M059J (cell line): ENCODE data around the gene ACOT11. TPM values are rescaled to one million over a fixed set of nuclear protein-coding genes. Genes with fewer than 3 reads are reported as not detected.
"Not testable (repeated sequence)": the region's sequence is repeated elsewhere in the genome, so short reads cannot be mapped to it uniquely, and the experiment has no call there.

Experiments
- DNase-seq: peaks from one replicate; pipeline ENCODE4 v3.0.0-alpha.2; 2012; ENCODE audit warnings: low read depth
- total RNA-seq: library from RNA; depleted of rRNA; stranded (reverse); fragments of >200 nt; shearing (Covaris generic); gene quantifications from 2 replicates; pipeline ENCODE4 v1.2.3, GENCODE V29; 2014; rRNA removed

ACOT11 gene
- total RNA-seq, result 0.64 and 0.66 TPM in 2 replicates

DNA sequence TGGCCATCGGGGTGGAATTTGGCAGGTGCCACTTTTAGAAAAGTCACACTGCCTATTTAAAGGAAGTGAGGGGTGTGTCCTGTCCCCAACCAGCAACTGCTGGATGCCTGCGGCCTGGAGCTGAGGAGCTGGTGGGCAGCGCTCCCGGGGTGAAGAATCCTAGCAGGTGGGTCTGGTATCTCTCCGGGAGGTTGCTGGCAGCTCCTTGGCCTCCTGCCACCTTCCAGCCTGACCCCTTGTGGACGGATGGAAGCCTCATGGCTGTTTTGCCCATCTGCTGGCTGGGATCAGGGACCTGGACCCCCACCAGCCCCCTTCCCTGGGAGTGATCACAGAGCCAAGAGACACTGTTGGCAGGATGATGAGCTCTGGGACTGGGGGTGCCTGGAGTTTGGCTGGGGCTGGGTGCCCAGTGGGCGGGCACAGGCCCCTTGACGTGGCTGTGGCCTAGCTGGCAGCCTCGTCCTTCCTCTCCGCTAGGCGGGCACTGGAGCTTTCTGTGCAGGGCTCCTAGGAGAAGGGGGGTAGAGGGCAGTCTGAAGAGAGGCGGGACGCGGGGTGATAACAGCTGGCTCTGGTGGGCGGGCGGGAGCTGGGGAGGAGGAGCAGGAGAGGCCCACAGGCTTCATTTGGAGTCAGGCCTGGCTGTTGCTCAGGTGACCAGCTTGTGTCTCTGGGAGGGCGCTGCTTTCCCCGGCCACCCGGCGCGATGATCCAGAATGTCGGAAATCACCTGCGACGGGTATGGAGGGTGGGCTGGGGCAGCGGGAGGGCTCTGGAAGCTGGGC is at the start of gene ACOT11:
Gene ACOT11 (plus strand): TSS at position 628 of the 788 bp plus-strand sequence. CDS start 82 bp downstream, at position 710.
- DNase-seq, result no peak

DNA sequence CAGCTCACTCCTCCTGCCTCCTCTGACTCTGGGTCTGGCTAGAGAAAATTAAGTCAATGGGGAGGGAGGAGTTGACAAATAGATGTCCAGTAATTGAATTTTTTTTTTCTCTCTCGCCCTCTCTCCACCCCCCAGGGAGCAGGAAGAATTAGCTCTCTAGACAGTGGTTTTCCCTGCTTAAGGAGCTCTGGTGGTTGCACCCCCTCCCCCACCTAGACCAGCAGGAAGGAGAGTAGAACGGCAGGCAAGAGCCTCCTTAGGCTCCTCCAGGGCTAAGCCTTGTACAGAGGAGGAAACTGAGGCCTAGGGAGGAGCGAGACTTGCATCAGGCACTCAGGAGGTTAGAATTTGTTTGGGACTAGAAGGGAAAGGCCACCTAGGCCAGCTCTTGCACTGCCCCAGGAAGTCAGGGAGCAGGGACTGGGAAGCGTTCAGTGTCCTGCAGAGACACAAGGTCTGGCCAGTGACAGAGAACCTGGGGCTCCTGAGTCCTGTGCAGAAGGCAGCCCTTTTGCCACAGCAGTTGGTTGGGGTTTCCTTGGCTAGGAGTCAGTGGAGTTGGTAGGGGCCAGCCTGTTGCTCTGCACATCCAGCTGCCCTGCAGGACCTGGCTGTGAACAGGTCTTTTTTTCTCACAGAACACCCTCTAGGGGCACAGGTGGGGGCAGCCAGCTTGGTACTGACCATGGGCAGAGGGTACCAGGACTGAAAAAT is 49.5 kb upstream of the ACOT11 start:
- DNase-seq, result peak; percentile 35

DNA sequence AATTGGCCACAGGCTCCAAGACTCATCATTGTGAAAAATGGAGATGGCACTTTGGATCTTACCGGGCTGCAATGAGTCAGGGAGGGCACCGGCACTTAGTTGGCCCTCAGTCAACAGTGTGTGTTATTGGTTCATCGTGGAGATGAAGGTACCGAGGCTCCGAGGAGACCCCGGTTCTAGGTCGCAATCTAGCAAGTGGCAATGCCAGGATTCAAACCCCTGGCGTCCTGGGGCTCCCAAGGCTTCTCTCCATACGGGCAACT is 49.0 kb upstream of the ACOT11 start:
- DNase-seq, result no peak

DNA sequence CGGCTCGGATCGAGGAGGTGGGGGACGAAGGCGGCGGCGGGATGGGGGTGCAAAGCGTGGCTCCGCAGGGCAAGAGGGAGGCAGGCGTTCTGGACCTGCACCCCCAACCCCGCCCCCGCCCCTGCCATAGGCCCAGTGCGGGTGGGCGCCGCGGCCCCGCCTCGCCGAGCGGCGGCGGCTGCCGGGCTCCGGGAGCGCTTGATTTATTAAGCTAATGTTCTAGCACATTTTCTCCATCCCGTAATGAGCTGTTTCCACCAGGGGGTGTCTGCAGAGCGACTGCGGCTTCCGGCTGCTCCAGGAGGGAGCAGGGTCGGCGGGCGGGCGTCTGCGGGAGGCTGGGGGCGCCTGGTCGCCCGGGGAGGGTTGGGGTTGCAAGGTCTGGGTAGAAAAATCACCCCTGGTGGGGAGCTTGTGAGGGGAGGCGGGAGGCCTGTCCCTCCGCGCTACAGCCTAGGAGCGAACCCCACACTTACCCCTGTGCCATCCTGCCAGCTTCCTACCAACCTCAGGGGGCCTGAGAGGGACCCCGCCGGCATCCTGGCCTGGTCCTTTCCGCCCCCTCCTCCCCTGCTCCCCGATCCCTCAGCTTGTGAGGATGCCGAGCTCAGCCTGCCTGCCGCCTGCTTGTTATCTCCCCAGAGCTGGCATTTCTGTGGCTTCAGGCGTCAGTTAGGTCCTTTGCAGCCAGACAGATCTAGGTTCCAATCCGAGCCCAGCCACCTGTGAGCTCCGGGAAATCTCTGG is 48.5 kb upstream of the ACOT11 start:
- peak; percentile 44 for DNase-seq

DNA sequence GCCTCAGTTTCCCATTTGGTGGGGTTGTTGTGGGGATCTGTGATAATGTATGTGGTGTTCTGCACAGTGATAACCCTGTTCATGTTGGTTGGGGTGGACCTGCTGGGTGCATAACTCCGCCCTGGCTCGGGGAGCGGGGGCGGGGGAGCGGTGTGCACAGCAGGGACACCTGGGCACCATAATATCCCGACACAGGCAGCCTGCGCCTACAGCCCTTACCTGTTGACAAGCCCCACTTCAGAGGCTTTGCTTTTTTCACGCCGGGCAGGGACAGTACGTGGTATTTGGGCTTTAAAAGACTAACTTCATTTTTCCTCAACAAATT is 48.0 kb upstream of the ACOT11 start:
- DNase-seq, result no peak

DNA sequence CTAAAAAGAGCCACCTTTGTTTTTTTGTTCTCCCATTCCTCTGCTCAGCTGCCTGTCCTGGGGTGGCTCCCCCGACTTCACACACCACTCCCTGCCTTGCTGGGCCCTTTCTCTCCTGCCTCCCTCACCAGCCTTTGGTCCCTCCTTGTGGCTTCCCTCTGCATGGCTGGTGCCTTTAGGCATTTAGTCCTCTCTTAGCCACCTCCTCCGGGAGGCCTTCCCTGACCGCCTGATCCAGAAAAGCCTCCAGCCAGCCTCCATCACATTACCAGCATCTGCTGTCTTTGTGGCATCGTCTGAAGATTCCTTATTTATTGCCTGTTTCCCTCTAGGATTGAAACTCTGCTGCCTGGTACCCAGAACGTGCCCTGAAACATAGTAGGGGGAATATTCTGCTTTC is 46.2 kb upstream of the ACOT11 start:
- no peak for DNase-seq

DNA sequence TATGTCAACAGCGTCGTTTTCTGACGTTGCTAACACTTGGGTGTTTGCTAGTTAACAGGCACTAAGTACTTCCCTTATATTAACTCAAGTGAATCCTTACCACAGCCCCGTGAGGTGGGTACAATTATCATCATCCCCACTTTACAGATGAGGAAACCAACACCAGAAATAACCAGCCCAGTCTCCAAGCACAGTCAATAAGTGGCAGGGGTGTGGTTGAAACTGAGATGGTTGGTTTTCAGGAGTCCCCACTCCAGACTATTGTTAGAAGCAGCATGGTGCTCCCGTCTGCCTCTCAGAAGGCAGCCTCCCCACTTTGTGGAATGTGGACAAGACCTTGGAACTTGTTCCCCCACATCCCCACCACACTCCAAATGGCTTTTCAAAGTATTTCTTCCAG is 45.7 kb upstream of the ACOT11 start:
- DNase-seq, result no peak

DNA sequence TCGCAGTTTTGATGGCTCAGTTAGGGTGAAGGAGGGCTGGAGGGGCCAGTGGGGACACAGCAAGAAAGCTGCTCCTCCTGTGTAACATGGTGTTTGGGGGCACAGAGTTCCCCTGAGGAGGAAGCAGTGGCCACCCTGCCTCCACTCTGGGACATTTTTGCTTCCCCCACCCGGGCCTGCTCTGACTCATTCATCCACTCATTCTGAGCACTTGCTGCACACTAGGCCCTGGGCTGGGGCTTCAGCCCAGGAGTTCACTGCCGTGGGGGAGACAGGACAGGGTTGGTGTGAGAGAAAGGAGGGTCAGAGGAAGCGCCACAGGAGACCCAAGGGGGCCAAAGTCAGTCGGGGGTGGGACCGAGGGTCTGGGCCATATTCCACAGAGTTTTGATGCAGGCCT is 41.4 kb upstream of the ACOT11 start:
- peak; percentile 38 for DNase-seq

DNA sequence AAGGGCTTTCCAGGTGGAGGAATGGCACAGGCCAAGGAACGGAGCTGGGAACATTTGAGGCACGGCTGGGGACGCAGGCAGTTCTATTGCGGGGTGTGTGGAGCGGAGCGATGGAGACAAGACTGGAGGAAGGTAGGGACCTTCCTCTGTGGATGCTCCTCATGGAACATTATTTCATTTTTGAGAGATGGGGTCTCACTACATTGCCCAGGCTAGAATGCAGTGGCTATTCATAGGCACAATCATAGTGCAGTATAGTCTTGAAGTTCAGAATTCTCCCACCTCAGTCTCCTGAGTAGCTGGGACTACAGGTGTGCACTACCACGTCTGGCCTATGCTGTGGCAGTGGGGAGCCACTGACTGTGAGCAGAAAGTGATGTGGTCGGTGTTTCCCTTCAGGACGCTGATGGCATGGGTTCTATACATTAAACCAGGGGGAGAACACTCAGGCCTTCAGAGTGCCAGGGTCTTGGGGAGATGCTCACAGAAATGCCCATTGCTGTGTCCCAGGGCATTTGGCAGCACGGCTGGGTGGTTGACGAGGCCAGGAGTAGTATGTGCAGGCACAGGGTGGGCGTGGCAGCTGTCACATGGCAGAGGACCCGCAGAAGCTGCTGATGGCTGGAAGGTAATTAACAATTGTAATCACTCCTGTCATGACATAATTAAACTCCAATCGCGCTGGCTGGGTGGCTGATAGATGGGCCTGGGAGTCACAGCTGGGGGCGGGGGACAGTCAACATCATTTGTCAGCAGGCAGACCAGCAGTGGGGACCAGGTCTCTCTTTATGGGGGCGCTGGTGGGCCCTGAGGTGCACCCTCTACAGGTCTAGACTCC is 40.8 kb upstream of the ACOT11 start:
- DNase-seq, result no peak

DNA sequence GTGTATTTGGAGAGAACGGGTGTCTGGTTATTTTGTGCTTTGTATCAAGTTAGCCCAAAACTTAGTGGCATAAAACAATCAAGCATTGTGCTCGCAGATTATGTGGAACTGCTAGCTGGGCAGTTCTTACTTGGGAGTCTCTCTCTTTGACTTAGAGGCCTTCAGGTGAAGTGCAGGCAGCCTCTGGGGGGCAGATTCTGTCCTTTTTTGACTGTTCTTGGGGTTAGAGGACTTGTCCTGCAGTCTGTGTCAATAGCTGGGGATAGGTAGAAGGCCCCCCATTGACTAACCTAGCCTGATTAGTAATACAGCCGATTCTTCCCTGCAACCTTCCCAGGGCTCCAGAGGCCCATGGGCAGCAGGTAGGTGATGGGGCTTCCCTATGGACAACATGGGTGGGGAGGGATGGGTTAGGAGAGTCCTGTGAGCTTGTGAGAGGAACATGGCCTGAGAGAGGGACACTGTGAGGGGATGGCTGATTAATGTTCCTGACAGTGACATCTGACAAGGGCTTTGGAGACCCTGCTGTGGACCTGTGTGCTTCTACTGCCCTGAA is 37.2 kb upstream of the ACOT11 start:
- DNase-seq, result no peak

DNA sequence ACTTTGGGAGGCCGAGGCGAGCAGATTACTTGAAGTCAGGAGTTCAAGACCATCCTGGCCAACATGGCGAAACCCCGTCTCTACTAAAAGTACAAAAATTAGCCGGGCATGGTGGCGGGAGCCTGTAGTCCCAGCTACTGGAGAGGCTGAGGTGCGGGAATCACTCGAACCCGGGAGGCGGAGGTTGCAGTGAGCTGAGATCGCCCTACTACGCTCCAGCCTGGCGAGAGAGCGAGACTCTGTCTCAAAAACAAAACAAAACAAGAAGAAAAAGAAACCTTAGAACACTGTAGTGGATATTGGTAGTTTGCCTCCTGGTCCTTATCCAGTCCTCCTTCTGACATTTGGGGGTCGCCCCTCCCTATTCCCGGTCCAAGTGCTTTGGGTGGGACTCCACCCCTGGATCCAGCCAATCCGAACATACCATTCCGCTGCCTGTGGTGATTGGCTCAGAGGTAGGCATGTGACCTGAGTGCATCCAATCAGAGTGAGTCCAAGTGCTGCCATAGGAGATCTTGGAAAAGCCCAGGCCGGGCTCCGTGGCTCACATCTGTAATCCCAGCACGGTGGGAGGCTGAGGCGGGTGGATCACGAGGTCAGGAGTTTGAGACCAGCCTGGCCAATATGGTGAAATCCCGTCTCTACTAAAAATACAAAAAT is 34.0 kb upstream of the ACOT11 start:
- not testable (repeated sequence) for DNase-seq

DNA sequence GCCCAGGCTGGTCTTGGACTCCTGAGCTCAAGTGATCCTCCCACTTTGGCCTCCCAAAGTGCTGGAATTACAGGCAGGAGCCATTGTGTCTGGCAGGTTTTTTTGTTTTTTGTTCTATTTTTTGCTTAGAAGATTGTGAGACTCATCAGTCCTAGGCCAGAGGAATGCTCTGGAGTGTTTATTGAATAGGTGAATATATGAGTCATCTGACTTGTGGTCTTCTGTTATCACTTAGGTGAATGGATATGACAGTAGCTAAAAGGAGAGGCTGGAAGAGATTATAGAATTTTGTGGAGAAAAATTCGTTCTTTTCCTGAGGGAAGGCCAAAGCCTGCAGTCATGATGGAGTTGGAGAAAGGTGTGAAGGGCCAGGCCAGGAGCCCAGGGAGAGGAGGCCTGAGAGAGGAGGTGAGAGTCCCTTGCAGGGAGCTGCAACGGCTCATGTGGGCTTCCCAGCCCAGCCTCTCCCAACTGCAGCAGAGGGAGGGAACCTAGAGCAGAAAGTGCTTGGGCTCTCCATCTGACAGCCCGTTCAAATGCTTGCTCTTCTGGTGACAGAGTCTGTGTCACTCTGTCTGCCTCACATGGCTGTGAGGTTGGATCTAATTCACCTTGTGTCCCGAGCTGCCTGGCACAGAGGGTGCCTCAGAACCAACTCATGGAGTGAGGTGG is 31.6 kb upstream of the ACOT11 start:
- DNase-seq, result peak; percentile 66

DNA sequence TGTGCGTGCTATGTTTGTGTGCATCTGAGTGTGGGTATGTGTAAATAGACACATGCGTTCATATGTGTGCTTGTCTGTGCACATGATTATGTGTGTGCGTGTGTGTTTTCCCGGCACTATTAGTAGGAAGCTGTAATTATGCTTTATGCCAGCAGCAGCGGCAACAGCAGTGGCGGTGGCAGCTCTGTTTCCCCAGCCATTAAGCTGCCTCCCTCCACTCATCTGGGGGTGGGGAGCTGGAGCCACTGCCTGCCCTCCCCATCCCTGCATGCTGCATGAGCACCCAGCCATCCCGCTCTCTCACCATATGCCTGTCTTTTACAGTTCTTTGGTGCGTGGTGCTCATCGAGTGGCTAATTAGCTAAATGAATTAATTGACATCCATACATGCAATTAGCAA is 30.5 kb upstream of the ACOT11 start:
- DNase-seq, result no peak

DNA sequence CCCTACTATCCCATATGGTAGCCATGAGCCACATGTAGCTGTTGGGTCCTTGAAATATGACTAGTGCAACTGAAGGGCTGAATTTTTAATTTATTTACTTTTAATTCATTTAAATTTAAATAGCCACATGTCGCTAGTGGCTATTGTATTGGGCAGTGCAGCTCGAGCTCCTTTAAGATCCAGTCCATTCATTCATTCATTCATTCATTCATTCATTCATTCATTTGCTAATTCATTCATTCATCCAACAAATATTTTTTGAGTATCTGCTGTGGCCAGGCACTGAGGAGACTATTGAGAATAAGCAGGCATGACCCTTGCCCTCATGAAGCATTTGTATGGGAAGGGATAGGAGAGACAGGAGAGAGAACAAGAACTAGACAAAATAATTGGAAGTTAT is 29.5 kb upstream of the ACOT11 start:
- no peak for DNase-seq

DNA sequence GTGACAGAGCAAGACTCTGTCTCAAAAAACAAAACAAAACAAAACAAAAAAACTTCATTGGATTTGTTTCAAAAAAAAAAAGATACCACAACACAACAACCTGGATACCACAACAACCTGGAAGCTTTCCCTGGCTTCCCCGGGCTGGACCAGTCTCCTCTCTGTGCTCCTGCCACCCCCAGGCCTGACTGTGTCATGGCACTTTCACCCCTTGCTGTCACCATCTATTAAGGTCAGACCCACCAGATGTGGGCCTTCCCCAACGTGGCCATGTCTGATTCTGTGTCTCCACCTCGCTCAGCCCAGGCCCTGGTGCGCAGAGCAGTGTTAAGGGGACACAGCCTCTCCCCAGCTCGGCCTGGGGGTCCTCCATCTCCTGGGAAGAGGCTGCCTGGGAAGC is 28.3 kb upstream of the ACOT11 start:
- DNase-seq, result peak; percentile 34

DNA sequence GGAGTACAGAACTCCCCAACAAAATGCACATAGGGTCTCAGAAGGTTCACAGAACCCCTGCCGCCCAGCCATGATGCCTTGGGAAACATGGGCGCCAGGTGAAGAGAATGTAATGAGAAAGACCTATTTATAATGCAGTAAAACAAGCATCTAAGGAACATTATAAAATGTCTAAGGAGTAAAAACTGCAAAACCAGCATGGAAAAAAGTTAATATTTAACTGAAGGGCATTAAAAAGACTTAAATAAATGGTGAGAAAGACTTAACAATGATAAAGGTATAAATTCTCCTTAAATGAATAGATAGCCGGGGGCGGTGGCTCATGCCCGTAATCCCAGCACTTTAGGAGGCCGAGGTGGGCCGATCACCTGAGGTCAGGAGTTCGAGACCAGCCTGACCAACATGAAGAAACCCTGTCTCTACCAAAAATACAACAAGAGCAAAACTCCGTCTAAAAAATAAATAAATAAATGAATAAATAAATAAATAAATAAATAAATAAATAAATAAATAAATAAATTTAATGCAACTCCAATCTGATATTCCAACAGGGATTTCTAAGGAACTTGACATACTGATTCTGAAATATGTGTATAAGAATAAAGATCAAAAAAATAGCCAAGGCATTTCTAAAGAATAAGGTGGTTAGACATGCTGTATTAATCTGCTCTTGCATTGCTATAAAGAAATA is 27.3 kb upstream of the ACOT11 start:
- no peak for DNase-seq

DNA sequence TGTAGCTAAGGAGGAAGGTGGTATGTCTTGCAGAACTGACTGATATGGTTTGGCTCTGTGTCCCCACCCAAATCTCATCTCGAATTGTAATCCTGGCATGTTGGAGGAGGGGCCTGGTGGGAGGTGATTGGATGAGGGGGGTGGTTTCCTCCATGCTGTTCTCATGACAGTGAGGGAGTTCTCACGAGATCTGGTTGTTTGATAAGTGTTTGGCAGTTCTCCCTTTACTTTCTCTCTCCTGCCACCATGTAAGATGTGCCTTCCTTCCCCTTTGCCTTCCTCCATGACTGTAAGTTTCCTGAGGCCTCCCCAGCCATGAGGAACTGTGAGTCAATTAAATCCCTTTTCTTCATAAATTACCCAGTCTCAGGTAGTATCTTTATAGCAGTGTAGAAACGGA is 21.5 kb upstream of the ACOT11 start:
- DNase-seq, result not testable (repeated sequence)

DNA sequence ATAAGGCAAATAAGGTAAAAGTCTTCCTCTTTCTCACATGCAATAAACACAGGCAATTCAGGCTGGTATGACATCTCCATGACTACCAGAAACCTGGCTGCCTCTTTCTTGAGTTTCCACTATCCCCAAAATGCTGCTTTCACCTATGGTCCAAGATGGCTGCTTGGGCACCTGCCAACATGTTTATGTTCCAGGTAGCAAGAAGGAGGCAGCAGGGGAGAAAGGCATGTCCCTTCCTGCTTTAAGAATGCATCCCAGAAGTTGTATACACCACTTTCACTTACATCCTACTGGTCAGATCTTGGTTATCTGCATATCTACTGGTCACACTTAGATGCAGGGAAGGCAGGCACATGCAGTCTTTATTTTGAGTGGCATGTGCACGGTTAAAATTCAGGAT is 19.4 kb upstream of the ACOT11 start:
- DNase-seq, result no peak

DNA sequence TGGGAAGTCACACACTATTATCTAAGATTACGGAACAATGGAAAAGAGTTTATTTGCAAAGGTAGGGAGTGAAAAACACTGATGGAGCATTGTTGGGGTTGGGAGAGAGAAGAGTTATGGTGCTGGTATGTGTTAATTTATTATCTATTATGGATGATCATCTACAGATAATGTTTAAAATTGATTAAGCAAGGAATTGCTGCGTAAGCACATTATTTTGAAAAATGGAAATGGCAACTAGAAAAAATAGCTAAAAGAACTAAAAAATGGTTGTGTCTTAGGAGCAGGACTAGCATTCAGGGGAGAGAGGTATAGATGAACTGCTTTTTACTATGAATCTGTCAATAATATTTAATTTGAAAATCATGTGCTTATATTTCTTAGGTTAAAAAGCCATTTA is 16.0 kb upstream of the ACOT11 start:
- DNase-seq, result no peak

DNA sequence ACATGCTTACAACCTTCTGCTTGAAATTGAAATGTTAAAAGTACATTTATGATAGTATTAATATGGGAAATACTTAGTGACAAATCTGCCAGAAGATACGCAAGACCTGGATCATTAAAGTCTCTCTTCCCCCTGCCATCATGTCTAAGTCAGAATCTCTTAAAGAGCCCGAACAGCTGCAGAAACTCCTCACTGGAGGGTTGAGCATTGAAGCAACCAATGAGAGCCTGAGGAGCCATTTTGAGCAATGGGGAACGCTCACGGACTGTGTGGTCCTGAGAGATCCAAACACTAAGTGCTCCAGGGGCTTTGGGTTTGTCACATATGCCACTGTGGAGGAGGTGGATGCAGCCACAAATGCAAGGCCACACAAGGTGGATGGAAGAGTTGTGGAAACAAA is 11.4 kb upstream of the ACOT11 start:
- DNase-seq, result not testable (repeated sequence)
